GM12872 (cell line): ENCODE data around the gene ANKRD63.

Experiments
- CTCF ChIP-seq: IDR thresholded peaks from 3 replicates; pipeline ENCODE4 v1.5.1; 2011; ENCODE audit warnings: low read depth, mild to moderate bottlenecking, low read length, moderate library complexity; ENCODE audit not compliant: insufficient read depth

The ANKRD63 gene

GRCh38 chr15:40285554-40286011, 2.7 kb upstream of the ANKRD63 start:
- TF ChIP-seq CTCF = no peak

DNA sequence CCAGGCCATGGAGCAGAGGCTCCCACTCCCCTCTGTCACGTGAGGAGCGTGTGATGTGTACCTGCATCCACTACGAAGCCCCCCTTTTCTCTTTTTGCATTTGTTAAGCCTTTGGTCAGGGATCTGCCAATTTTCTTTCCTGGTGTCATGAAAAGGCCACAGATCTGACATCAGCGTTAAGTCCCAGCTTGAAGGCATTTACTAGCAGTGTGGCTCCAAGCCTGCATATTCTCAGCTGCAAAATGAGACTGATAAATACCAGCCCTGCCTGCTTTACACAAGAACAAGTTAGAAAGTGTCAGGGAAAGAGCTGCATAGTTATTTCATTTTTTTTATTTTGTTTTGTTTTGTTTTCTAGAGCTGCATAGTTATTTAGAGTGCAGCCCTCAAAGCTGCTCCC, 2.3 kb upstream of the ANKRD63 start:
- no peak for TF ChIP-seq CTCF

GRCh38 chr15:40283615-40284300, 894 bp upstream of the ANKRD63 start:
- no peak for TF ChIP-seq CTCF

DNA sequence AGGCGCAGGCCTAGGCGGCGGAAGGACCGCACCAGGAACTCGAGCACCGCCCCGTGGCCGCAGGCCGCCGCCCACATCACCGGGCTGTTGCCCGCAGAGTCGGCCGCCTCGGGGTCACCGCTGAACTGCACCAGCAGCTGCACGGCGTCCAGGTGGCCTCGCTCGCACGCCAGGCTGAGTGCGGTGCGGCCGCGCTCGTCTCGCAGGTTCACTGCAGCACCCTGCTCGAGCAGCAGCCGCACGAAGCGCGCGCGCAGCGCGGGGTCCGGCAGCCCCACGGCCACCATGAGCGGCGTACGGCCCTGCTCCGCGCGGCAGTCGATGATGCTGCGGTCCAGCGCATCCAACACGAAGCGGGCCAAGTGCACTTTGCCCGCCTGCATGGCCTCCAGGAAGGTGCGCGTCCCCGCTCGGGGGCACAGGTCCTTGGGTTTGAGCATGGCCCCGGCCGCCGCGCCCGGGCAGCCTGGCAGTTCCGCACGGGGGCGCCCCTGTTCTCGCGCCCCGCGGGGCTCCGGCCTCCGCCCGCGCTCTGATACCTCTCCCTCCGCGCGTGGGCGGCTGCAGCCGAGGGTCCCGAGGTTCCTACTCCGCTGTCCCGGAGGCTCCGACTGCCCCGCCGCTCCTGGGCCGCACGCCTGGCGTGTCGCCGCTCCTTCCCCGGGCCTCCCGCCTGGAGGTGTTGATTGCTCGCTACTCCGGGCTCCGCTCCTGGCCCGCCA, 556 bp downstream of the ANKRD63 start:
- peak; percentile 56; the same call in 1 of the 3 replicates for TF ChIP-seq CTCF

- no peak for TF ChIP-seq CTCF
These were observed 1.1 kb downstream of the ANKRD63 start for GRCh38 chr15:40281801-40282146.

GRCh38 chr15:40281057-40281800, 1.6 kb downstream of the ANKRD63 start:
- TF ChIP-seq CTCF = no peak
